Brain microvascular endothelial cell (primary cell): Measurements from ENCODE around the gene RNASEH2A.

Experiments
- DNase-seq: peaks from one replicate; pipeline ENCODE4 v3.0.0-alpha.2; 2020
- H3K27ac ChIP-seq: fragments of 250-450 bp; sonication (Bioruptor Pico); 2 replicates; pipeline ENCODE4 v1.5.1; 2020; ENCODE audit warnings: mild to moderate bottlenecking, moderate library complexity
- H3K27me3 ChIP-seq: fragments of 250-450 bp; sonication (Bioruptor Pico); replicated peaks from 2 replicates; pipeline ENCODE4 v1.5.1; 2020; ENCODE audit warnings: mild to moderate bottlenecking
- H3K36me3 ChIP-seq: fragments of 250-450 bp; sonication (Bioruptor Pico); replicated peaks from 2 replicates; pipeline ENCODE4 v1.5.1; 2020; ENCODE audit warnings: mild to moderate bottlenecking
- H3K4me3 ChIP-seq: 2 replicates; pipeline ENCODE4 v1.5.1; 2011; ENCODE audit warnings: low read depth, mild to moderate bottlenecking, control low read depth, low read length, moderate library complexity
- CTCF ChIP-seq: IDR thresholded peaks from 2 replicates; pipeline ENCODE4 v1.5.1; 2011; ENCODE audit warnings: low read depth, mild to moderate bottlenecking, moderate library complexity, low read length, control low read depth, inconsistent platforms; ENCODE audit errors: missing control alignments
- in situ Hi-C: cut with HindIII; loops from 2 replicates; pipeline ENCODE4 v1.10.0; 2017; ENCODE audit warnings: low sequenced_read_pairs, low pct_ligation_motif_present

The RNASEH2A gene

GRCh38 chr19:12806242-12807081 is at the start of gene RNASEH2A:
Gene RNASEH2A (plus strand): TSS chr19:12806584. CDS start chr19:12806674, 90 bp downstream.
- H3K36me3 ChIP-seq, result no peaks in the 10 kb centered on the region
- H3K27ac ChIP-seq, result no peak within 1 kb of the TSS
- no peak for TF ChIP-seq CTCF
- no peaks in the 10 kb centered on the region for H3K27me3 ChIP-seq
- in situ Hi-C loops, result no loop called here
- DNase-seq, result peak; percentile 82
- peak within 1 kb of the TSS; percentile 77 for H3K4me3 ChIP-seq

GRCh38 chr19:12757544-12758274 is 48.7 kb upstream of the RNASEH2A start:
- H3K27ac ChIP-seq, result no peak overlapping the region
- in situ Hi-C loops, result no loop called here
- no peaks in the 10 kb centered on the region for H3K27me3 ChIP-seq
- peak; percentile 71 for DNase-seq
- H3K4me3 ChIP-seq, result peak overlapping the region; percentile 43
- peak; percentile 72 for TF ChIP-seq CTCF
- no peaks in the 10 kb centered on the region for H3K36me3 ChIP-seq

GRCh38 chr19:12759686-12760085 is 46.7 kb upstream of the RNASEH2A start:
- in situ Hi-C loops, result no loop called here
- Histone ChIP-seq H3K36me3 (peaks cover 4% of the 10 kb centered on the region), H3K4me3 (no peak overlapping the region), H3K27ac (no peak overlapping the region), H3K27me3 (no peaks in the 10 kb centered on the region)
- no peak for TF ChIP-seq CTCF
- DNase-seq, result no peak

- Histone ChIP-seq H3K27ac (no peak overlapping the region), H3K36me3 (peaks cover 4% of the 10 kb centered on the region), H3K4me3 (no peak overlapping the region), H3K27me3 (no peaks in the 10 kb centered on the region)
- no peak for TF ChIP-seq CTCF
- in situ Hi-C loops, result no loop called here
- no peak for DNase-seq
Observed at GRCh38 chr19:12763100-12763499, 43.3 kb upstream of the RNASEH2A start.

- TF ChIP-seq CTCF, result no peak
- peaks cover 4% of the 10 kb centered on the region for H3K36me3 ChIP-seq
- H3K27ac ChIP-seq, result no peak overlapping the region
- H3K27me3 ChIP-seq, result no peaks in the 10 kb centered on the region
- in situ Hi-C loops, result no loop called here
- no peak overlapping the region for H3K4me3 ChIP-seq
- DNase-seq, result no peak
Observed at GRCh38 chr19:12764698-12765097, 41.7 kb upstream of the RNASEH2A start.
